Measurements from ENCODE around the gene ASGR2.

- TF ChIP-seq, protein P1, sequence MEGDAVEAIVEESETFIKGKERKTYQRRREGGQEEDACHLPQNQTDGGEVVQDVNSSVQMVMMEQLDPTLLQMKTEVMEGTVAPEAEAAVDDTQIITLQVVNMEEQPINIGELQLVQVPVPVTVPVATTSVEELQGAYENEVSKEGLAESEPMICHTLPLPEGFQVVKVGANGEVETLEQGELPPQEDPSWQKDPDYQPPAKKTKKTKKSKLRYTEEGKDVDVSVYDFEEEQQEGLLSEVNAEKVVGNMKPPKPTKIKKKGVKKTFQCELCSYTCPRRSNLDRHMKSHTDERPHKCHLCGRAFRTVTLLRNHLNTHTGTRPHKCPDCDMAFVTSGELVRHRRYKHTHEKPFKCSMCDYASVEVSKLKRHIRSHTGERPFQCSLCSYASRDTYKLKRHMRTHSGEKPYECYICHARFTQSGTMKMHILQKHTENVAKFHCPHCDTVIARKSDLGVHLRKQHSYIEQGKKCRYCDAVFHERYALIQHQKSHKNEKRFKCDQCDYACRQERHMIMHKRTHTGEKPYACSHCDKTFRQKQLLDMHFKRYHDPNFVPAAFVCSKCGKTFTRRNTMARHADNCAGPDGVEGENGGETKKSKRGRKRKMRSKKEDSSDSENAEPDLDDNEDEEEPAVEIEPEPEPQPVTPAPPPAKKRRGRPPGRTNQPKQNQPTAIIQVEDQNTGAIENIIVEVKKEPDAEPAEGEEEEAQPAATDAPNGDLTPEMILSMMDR (IDR thresholded peaks at IDR 0.05 in 4 of 5, conservative IDR thresholded peaks at IDR 0.05 in 1 of 5), result no peak
- TF ChIP-seq POLR2A (IDR thresholded peaks at IDR 0.05), result no peak
Measured at GRCh38 chr17:7060165-7060891, 54.3 kb downstream of the ASGR2 start.
